K562 (cell line): Measurements from ENCODE around the gene DDR1. TPM values are rescaled to one million over a fixed set of nuclear protein-coding genes. Genes with fewer than 3 reads are reported as not detected.

Experiments used
- BRCA1 ChIP-seq, 2 experiments: fragments of 450-650 bp in 1 of 2; sonication (generic) in 1 of 2; formaldehyde crosslinking in 1 of 2; IDR thresholded peaks; 2 replicates each; pipeline versions ENCODE4 v1.5.0 to v1.6.1; 2017 to 2020; ENCODE audit warnings: mild to moderate bottlenecking in 1 of 2, missing genetic modification reagents in 1 of 2
- CEBPB ChIP-seq: fragments of 450-650 bp; IDR thresholded peaks from 2 replicates; pipeline ENCODE4 v1.6.1; 2016; ENCODE audit warnings: missing genetic modification characterization, missing compliant biosample characterization
- FOXK2 ChIP-seq, 2 experiments: fragments of 450-650 bp; IDR thresholded peaks in 1 of 2; conservative IDR thresholded peaks in 1 of 2; 2 replicates each; pipeline ENCODE4 v1.6.1; 2016; ENCODE audit warnings: low read depth in 2 of 2, mild to moderate bottlenecking in 1 of 2
- HDGF ChIP-seq: fragments of 450-650 bp; IDR thresholded peaks from 2 replicates; pipeline ENCODE4 v1.6.1; 2016
- MAZ ChIP-seq, 2 experiments: fragments of 450-650 bp in 1 of 2; sonication (generic) in 1 of 2; formaldehyde crosslinking; IDR thresholded peaks in 1 of 2; conservative IDR thresholded peaks in 1 of 2; 2 replicates each; pipeline versions ENCODE4 v1.4.0 to v1.5.0; 2020; ENCODE audit warnings: mild to moderate bottlenecking in 1 of 2, missing genetic modification reagents in 1 of 2
- PHF8 ChIP-seq: fragments of 200-600 bp; sonication (generic); IDR thresholded peaks from 2 replicates; pipeline ENCODE4 v1.6.1; 2012; ENCODE audit warnings: mixed run types, mild to moderate bottlenecking, inconsistent platforms, low read length, moderate library complexity, borderline replicate concordance
- RBBP5 ChIP-seq: fragments of 200-600 bp; sonication (generic); IDR thresholded peaks from 2 replicates; pipeline ENCODE4 v1.6.1; 2012; ENCODE audit warnings: borderline replicate concordance, mild to moderate bottlenecking, low read length, control low read depth, inconsistent platforms; ENCODE audit not compliant: insufficient read depth, poor library complexity, severe bottlenecking
- TEAD1 ChIP-seq, 2 experiments: fragments of 450-650 bp in 1 of 2; sonication (generic) in 1 of 2; formaldehyde crosslinking; IDR thresholded peaks; 2 replicates each; pipeline versions ENCODE4 v1.4.0 to v1.8.0; 2020 to 2022; ENCODE audit warnings: mild to moderate bottlenecking in 2 of 2, missing genetic modification reagents in 1 of 2
- ZZZ3 ChIP-seq: fragments of 450-650 bp; IDR thresholded peaks from 2 replicates; pipeline ENCODE4 v1.6.1; 2016; ENCODE audit warnings: antibody characterized with exemption, mild to moderate bottlenecking, moderate library complexity
- polyA plus RNA-seq, 8 experiments: library from polyadenylated mRNA; depleted of rRNA in 4 of 8; stranded (reverse) in 5 of 8; unstranded in 3 of 8; fragments of >200 nt; fragmentation: Nextera tagmentation in 2 of 8; fragmentation: Illumina TruSeq in 1 of 8; extraction: Ambion mirVana in 2 of 8; extraction: Trizol in 1 of 8; gene quantifications; 2 replicates each; pipeline versions ENCODE4 v1.2.1 to v1.2.3, GENCODE V29; 2011 to 2014; ENCODE audit warnings: inconsistent platforms in 1 of 8, missing spikeins in 1 of 8
- total RNA-seq, 7 experiments: library from RNA; depleted of rRNA in 6 of 7; stranded (reverse); fragments of >200 nt in 6 of 7; fragmentation: Illumina TruSeq in 2 of 7; extraction: Trizol in 2 of 7; gene quantifications; 2 replicates each; pipeline versions ENCODE4 v1.2.1 to v1.2.3, GENCODE V29; 2011 to 2021; ENCODE audit warnings: low replicate concordance in 1 of 7
- TF ChIP-seq, protein P1 (sequence below): fragments of 250-450 bp; sonication (Bioruptor Pico); IDR thresholded peaks from 2 replicates; pipeline ENCODE4 v1.5.0; 2021
- TF ChIP-seq, protein P2 (sequence below): fragments of 200-800 bp; sonication (Bioruptor generic); IDR thresholded peaks from 2 replicates; pipeline ENCODE4 v1.6.1; 2017; ENCODE audit warnings: missing genetic modification characterization, missing compliant biosample characterization
- TF ChIP-seq, protein P3 (sequence below): fragments of 450-650 bp; IDR thresholded peaks from 2 replicates; pipeline ENCODE4 v1.6.1; 2017; ENCODE audit warnings: antibody characterized with exemption, mild to moderate bottlenecking
- TF ChIP-seq, protein P4 (sequence below): fragments of 250-450 bp; sonication (Bioruptor Pico); IDR thresholded peaks from 2 replicates; pipeline ENCODE4 v1.4.0; 2020; ENCODE audit warnings: borderline replicate concordance
- TF ChIP-seq, protein P5 (sequence below): fragments of 450-650 bp; IDR thresholded peaks from 2 replicates; pipeline ENCODE4 v1.6.1; 2016; ENCODE audit warnings: antibody characterized with exemption

DDR1 gene
- total and polyA plus RNA-seq, 9 of the 15 experiments (the other 6 are each of a cell fraction or from before 2014, with no cell fraction given): 1.4 to 44.6 (median 12.2) TPM

DNA sequence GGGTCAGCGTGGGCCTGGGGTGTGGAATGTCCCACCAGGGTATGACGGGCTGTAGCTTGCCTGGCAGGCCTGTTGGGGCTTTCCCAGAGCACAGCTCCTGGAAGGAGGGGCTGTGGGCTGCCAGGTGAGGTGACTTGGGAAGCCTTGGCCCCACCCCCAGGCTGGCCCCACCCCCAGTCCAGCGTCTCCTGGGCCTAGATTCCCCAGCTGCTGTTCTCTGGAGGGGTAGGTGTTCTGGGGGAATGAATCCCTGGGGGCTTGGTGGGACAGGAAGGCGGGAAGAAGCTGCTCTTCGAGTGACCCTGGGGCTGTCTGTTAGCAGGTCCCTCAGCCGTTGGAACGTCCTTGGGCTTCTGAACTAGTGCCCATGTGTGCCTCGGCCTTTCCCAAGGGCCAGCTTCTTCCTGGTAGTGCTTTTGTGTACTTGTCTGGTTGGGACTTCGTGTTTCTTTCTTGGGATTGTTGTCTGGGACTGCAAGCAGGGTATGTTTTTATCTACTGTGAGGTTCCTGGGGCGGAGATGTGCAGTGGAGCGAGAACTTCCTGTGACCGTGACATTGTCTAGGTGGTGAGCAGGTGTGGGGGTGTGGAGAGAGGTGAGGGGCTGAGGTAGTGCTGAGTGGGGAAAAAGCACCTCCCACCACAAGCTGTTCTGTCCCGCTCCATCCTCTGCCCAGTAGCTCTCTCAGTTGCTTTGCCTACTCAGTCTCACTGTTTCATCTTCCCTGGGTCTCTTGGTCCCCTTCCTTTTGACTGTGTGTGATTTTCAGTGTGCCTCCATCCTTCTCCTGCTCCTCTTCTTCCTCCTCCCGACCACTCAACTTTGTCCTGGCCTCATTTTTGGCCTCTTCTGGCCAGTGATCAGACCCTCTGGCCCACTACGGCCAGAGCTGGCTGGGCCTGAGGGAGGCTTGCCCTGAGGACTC lies 1.3 kb upstream of the DDR1 start (continued):
- TF ChIP-seq, protein P1, sequence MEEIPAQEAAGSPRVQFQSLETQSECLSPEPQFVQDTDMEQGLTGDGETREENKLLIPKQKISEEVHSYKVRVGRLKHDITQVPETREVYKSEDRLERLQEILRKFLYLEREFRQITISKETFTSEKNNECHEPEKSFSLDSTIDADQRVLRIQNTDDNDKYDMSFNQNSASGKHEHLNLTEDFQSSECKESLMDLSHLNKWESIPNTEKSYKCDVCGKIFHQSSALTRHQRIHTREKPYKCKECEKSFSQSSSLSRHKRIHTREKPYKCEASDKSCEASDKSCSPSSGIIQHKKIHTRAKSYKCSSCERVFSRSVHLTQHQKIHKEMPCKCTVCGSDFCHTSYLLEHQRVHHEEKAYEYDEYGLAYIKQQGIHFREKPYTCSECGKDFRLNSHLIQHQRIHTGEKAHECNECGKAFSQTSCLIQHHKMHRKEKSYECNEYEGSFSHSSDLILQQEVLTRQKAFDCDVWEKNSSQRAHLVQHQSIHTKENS (CRISPR knock-in tag): no peak
- TF ChIP-seq, protein P2, sequence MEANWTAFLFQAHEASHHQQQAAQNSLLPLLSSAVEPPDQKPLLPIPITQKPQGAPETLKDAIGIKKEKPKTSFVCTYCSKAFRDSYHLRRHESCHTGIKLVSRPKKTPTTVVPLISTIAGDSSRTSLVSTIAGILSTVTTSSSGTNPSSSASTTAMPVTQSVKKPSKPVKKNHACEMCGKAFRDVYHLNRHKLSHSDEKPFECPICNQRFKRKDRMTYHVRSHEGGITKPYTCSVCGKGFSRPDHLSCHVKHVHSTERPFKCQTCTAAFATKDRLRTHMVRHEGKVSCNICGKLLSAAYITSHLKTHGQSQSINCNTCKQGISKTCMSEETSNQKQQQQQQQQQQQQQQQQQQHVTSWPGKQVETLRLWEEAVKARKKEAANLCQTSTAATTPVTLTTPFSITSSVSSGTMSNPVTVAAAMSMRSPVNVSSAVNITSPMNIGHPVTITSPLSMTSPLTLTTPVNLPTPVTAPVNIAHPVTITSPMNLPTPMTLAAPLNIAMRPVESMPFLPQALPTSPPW (CRISPR knock-in tag): peak; percentile 11; the same call in 1 of the 2 replicates
- TF ChIP-seq RBBP5 (peak; percentile 50), FOXK2 (conservative IDR thresholded peaks at IDR 0.05 in 1 of 2, IDR thresholded peaks at IDR 0.05 in 1 of 2; ENCODE audit: low read depth in 2 of 2) (peak in 1 of 2 experiments; percentile 47; a peak in 1 of 4 replicates), MAZ (CRISPR knock-in tag; conservative IDR thresholded peaks at IDR 0.05 in 1 of 2, IDR thresholded peaks at IDR 0.05 in 1 of 2) (0 out of 4 replicates have a peak, but pooled peaks of 1 of the 2 experiments have one; percentile 13), PHF8 (peak; percentile 41; the same call in 1 of the 2 replicates), CEBPB (tag) (no peak), HDGF (0 out of 2 replicates have a peak, but pooled peaks have one; percentile 27), TEAD1 (CRISPR knock-in tag; IDR thresholded peaks at IDR 0.05) (no peak), BRCA1 (IDR thresholded peaks at IDR 0.05) (no peak), BRCA1 (CRISPR knock-in tag; IDR thresholded peaks at IDR 0.05) (no peak), ZZZ3 (no peak)
- TF ChIP-seq, protein P3, sequence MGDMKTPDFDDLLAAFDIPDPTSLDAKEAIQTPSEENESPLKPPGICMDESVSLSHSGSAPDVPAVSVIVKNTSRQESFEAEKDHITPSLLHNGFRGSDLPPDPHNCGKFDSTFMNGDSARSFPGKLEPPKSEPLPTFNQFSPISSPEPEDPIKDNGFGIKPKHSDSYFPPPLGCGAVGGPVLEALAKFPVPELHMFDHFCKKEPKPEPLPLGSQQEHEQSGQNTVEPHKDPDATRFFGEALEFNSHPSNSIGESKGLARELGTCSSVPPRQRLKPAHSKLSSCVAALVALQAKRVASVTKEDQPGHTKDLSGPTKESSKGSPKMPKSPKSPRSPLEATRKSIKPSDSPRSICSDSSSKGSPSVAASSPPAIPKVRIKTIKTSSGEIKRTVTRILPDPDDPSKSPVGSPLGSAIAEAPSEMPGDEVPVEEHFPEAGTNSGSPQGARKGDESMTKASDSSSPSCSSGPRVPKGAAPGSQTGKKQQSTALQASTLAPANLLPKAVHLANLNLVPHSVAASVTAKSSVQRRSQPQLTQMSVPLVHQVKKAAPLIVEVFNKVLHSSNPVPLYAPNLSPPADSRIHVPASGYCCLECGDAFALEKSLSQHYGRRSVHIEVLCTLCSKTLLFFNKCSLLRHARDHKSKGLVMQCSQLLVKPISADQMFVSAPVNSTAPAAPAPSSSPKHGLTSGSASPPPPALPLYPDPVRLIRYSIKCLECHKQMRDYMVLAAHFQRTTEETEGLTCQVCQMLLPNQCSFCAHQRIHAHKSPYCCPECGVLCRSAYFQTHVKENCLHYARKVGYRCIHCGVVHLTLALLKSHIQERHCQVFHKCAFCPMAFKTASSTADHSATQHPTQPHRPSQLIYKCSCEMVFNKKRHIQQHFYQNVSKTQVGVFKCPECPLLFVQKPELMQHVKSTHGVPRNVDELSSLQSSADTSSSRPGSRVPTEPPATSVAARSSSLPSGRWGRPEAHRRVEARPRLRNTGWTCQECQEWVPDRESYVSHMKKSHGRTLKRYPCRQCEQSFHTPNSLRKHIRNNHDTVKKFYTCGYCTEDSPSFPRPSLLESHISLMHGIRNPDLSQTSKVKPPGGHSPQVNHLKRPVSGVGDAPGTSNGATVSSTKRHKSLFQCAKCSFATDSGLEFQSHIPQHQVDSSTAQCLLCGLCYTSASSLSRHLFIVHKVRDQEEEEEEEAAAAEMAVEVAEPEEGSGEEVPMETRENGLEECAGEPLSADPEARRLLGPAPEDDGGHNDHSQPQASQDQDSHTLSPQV: 0 out of 2 replicates have a peak, but pooled peaks have one; percentile 28
- TF ChIP-seq, protein P4, sequence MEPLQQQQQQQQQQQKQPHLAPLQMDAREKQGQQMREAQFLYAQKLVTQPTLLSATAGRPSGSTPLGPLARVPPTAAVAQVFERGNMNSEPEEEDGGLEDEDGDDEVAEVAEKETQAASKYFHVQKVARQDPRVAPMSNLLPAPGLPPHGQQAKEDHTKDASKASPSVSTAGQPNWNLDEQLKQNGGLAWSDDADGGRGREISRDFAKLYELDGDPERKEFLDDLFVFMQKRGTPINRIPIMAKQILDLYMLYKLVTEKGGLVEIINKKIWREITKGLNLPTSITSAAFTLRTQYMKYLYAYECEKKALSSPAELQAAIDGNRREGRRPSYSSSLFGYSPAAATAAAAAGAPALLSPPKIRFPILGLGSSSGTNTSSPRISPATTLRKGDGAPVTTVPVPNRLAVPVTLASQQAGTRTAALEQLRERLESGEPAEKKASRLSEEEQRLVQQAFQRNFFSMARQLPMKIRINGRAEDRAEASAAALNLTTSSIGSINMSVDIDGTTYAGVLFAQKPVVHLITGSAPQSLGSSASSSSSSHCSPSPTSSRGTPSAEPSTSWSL: no peak
- TF ChIP-seq, protein P5, sequence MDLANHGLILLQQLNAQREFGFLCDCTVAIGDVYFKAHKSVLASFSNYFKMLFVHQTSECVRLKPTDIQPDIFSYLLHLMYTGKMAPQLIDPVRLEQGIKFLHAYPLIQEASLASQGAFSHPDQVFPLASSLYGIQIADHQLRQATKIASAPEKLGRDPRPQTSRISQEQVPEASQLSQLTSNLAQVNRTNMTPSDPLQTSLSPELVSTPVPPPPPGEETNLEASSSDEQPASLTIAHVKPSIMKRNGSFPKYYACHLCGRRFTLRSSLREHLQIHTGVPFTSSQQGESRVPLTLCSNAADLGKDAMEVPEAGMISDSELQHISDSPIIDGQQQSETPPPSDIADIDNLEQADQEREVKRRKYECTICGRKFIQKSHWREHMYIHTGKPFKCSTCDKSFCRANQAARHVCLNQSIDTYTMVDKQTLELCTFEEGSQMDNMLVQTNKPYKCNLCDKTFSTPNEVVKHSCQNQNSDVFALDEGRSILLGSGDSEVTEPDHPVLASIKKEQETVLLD: 0 out of 2 replicates have a peak, but pooled peaks have one; percentile 41
